Sigmoid colon (tissue), 4 donors: Measurements from ENCODE around the gene IL17RE.

ENCODE experiments used
- EP300 ChIP-seq, 4 donors: sonication (generic); formaldehyde crosslinking; IDR thresholded peaks; one replicate each; pipeline ENCODE4 v1.6.1; 2017; ENCODE audit warnings: antibody characterized with exemption in 4 of 4
- POLR2A ChIP-seq, 2 donors: fragments of 450-650 bp; IDR thresholded peaks; one replicate each; pipeline ENCODE4 v1.6.1; 2016; ENCODE audit warnings: antibody characterized with exemption in 2 of 2, mild to moderate bottlenecking in 2 of 2, moderate library complexity in 2 of 2
- TF ChIP-seq, protein P1 (sequence below), 4 experiments: fragments of 450-650 bp in 3 of 4; fragments of 200-600 bp in 1 of 4; IDR thresholded peaks; one replicate each; pipeline ENCODE4 v1.5.1; 2016 to 2019; ENCODE audit warnings: antibody characterized with exemption in 4 of 4, mild to moderate bottlenecking in 3 of 4, moderate library complexity in 2 of 4

DNA sequence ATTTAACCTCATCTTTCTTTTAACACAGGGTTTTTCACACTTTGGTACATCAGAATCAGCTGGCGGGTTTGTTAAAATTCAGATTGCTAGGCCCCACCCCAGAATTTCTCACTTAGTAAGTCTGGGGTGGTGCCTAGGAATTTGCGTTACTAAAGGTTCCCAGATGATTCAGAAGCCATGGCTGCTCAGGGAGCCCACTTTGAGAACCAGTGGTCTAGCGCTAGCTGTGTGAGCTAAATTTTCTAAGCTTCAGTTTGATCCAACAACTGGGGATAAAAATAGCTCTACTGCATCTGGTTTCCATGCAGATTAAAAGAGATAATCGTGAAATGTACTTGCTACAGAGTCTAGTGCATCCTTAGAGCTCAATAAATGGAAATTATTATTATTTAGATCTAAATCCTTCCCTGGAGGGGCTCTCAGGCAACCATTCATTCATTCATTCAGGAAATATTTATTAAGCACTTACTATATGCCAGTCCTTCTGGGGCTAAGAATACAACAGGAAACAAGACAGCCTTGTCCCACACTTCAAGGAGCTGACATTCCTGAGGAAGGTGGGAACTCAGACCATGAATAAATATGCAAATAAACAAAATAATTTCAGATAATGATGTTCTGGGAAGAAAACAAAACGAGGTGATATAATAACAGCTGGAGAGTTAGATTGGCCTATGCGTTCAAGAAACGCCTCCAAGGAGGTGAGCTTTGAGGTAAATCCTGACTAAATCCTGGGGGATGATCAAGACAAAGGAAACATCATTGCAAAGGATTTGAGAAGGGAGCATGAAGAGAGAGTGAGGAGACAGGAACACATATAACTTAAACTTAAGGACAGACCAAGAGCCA is 18.7 kb upstream of the IL17RE start:
- TF ChIP-seq, protein P1, sequence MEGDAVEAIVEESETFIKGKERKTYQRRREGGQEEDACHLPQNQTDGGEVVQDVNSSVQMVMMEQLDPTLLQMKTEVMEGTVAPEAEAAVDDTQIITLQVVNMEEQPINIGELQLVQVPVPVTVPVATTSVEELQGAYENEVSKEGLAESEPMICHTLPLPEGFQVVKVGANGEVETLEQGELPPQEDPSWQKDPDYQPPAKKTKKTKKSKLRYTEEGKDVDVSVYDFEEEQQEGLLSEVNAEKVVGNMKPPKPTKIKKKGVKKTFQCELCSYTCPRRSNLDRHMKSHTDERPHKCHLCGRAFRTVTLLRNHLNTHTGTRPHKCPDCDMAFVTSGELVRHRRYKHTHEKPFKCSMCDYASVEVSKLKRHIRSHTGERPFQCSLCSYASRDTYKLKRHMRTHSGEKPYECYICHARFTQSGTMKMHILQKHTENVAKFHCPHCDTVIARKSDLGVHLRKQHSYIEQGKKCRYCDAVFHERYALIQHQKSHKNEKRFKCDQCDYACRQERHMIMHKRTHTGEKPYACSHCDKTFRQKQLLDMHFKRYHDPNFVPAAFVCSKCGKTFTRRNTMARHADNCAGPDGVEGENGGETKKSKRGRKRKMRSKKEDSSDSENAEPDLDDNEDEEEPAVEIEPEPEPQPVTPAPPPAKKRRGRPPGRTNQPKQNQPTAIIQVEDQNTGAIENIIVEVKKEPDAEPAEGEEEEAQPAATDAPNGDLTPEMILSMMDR (IDR thresholded peaks at IDR 0.05) = no peak
- TF ChIP-seq POLR2A (IDR thresholded peaks at IDR 0.05) (no peak), EP300 (IDR thresholded peaks at IDR 0.05) (no peak)
